Subcutaneous adipose tissue (tissue), 4 donors: Measurements from ENCODE around the gene CCDC54. TPM values are rescaled to one million over a fixed set of nuclear protein-coding genes. Genes with fewer than 3 reads are reported as not detected.

Experiments used
- total RNA-seq, 4 donors: library from RNA; depleted of rRNA; stranded (reverse); fragments of >200 nt; gene quantifications; one replicate each; pipeline ENCODE4 v1.1.0, GENCODE V29; 2016
- TF ChIP-seq, protein P1 (sequence below): fragments of 450-650 bp; IDR thresholded peaks from one replicate; pipeline ENCODE4 v1.5.1; 2016; ENCODE audit warnings: low read depth, mild to moderate bottlenecking, control low read depth, antibody characterized with exemption, moderate library complexity

CCDC54 gene
- not detected for total RNA-seq

DNA sequence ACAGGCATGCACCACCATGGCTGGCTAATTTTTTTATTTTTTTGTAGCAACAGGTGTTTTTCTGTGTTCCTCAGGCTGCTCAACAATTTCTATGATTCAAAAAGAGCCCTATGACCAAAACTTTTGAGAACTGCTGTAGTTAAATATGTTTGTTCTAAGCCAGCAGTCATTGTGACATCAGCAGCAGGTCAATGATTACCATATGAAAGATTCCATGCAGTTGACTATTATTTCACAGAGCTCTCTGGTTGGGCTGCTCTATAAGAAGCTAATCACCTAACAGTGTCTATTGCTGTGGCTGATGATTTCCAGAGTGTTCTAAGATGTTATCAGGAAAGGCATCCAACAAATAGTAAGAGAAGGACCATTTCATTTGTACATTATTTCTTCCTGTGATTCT lies at the start of gene CCDC54:
Gene CCDC54 (plus strand): TSS at position 289 of the 400 bp plus-strand sequence. CDS start 149 bp downstream, outside the sequence.
- TF ChIP-seq, protein P1, sequence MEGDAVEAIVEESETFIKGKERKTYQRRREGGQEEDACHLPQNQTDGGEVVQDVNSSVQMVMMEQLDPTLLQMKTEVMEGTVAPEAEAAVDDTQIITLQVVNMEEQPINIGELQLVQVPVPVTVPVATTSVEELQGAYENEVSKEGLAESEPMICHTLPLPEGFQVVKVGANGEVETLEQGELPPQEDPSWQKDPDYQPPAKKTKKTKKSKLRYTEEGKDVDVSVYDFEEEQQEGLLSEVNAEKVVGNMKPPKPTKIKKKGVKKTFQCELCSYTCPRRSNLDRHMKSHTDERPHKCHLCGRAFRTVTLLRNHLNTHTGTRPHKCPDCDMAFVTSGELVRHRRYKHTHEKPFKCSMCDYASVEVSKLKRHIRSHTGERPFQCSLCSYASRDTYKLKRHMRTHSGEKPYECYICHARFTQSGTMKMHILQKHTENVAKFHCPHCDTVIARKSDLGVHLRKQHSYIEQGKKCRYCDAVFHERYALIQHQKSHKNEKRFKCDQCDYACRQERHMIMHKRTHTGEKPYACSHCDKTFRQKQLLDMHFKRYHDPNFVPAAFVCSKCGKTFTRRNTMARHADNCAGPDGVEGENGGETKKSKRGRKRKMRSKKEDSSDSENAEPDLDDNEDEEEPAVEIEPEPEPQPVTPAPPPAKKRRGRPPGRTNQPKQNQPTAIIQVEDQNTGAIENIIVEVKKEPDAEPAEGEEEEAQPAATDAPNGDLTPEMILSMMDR: no peak

DNA sequence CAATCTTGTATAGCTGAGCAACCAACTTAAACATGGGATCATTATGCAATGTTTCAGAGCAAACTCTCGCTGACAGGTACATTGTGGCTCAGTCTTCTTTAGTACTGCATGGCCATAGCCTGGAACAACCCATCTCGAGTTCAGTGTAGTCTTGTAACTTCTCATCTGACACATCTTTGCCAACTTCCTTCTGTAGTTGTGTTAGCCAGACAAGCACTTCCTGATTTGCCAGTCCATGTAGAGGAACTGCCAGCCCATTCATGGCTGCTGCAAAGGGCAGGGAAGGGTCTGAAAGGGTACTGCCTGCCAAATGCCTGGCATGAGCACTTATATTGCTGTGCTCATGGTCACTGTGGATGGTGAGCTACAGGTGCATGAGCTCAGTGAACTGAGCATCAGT lies 49.2 kb upstream of the CCDC54 start:
- TF ChIP-seq, protein P1: no peak

DNA sequence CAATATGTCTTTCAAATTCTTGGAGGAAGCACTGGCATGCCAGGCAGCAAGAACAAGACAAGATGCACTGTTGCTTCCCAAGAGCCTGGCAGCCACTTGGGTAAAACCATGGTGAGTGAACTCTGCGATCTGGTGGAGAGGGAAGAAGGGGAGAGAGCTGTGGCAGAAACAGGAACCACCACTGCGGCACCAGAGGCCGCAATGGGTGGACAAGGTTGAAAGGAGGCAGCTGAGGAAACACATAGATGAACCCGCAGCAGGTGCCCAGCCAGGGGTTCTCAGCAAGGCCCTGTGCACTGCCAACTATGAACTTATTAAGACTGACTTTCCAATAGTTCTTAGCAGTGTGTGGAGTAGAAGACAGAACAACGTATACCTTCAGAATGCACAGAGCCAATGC lies 48.2 kb upstream of the CCDC54 start:
- TF ChIP-seq, protein P1: no peak

DNA sequence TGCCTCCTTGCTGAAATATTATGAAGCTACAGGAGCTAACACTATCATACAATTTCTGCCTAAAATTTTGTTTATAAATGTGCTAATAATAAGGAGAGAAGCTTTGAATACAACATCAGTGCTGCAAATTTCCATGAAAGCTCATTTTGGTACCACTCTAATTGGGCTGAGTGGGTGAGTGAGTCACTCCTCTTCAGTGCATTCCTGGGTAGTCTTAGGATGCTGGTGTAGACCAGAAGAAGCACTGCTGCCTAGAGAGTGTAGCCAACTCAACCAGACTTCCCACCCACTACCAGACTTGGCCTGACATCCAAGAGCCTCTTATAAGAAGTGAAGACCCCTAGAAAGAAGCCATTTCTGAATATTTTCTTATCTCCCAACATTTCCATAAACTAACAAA lies 32.5 kb upstream of the CCDC54 start:
- TF ChIP-seq, protein P1: no peak

DNA sequence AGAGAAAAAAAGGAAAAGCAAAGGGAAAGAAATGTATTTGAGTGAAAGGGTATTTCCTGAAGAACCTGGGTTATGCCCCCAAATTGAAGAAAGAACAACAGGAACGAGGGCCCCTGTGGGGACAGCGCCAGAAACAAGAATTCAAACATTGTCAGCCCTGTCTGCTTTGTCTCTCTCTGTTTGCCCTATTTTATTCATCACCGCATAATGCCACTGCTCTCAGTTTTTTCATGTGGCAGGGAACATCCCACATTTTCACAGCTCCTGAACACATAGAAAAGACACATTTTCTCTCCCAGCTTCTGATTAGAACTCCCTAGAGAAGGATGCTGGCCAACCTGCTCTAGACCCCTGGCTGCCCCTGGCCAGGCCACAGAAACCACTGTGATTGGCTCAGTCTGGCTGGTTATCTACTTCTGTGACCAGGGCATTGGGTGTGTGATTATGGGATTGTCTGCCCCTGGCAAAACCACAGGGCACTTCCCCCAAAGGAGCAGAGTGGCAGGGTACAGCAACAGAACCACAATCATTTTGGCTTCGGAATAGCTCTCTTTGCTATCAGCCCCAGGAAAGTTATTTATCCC lies 31.3 kb upstream of the CCDC54 start:
- TF ChIP-seq, protein P1: no peak

DNA sequence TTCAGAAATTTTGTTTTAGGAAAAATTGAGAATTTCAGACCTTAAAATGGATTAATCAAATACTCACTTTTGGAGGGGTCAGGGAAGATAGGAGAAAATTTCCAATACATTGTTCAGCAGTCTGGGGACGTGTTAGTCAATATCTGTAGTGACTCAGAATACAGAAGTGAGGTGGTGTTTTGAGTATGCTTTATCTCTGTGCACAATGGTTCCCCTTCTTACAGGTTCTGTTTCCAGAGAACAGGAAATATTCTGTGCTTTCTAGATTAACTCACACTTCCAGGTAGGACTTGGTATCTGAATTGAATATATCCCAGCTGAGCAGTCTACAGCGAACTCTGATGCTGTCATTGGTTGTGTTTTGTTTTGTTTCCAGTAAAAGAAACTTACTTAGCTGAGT lies 30.7 kb upstream of the CCDC54 start:
- TF ChIP-seq, protein P1: no peak

DNA sequence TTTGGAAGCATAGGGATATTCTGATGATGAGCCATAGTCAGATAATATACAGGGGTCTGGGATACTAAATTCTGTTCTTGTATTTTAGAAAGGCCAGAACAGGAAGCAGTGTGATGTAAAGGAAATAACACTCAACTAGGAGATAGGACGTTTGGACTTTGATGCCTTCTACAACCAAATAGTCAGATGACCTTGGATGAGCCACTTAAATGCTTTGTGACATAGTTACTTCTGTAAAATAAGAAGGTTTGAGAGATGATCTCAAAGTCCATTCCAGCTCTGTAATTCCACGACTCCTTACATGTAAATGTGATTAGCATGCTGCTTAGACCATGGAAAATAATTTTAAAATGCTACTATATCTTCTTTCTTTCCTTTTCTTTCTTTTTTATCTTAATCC lies 29.5 kb upstream of the CCDC54 start:
- TF ChIP-seq, protein P1: no peak
